H1 (cell line): ENCODE measurements around the gene LDB1. TPM values are rescaled to one million over a fixed set of nuclear protein-coding genes. Genes with fewer than 3 reads are reported as not detected.

Source experiments
- ASH2L ChIP-seq: fragments of 200-600, 300-600 bp; sonication (generic); IDR thresholded peaks from one replicate; pipeline ENCODE4 v1.7.1; 2017; ENCODE audit warnings: low read length
- polyA plus RNA-seq, 7 experiments: library from polyadenylated mRNA; depleted of rRNA in 3 of 7; stranded (reverse) in 5 of 7; unstranded in 2 of 7; fragments of >200 nt in 5 of 7; fragments of 200-250 nt in 2 of 7; gene quantifications; 1 replicate in 5 of 7; 2 replicates in 1 of 7; 4 replicates in 1 of 7; pipeline versions ENCODE4 v1.2.1 to v1.2.3, GENCODE V29; 2011 to 2013; ENCODE audit warnings: missing spikeins in 2 of 7, mixed read lengths in 2 of 7
- total RNA-seq: library from RNA; stranded (reverse); fragmentation: NEBNext Ultra II Directional; extraction: Animal tissue kit (Norgen Biotek cat#: 25700); gene quantifications from 2 replicates; pipeline ENCODE4 v1.2.1, GENCODE V29; 2021

Gene LDB1
- total and polyA plus RNA-seq, 2 of the 8 experiments (the other 6 are each of a cell fraction or from before 2014, with no cell fraction given) = 88.4 to 138 TPM

- TF ChIP-seq ASH2L = peak; percentile 91
- TF ChIP-seq, all 59 proteins: peak for 4
These were observed 54.4 kb downstream of the LDB1 start (continued) for GRCh38 chr10:102065561-102066398.
